ENCODE results near the gene PLB1.
A peak's percentile ranks its signal among the peaks of the same experiment; 100 is the strongest.
"Not testable (repeated sequence)": the region's sequence is repeated elsewhere in the genome, so short reads cannot be mapped to it uniquely, and the experiment has no call there.

Gene PLB1

DNA sequence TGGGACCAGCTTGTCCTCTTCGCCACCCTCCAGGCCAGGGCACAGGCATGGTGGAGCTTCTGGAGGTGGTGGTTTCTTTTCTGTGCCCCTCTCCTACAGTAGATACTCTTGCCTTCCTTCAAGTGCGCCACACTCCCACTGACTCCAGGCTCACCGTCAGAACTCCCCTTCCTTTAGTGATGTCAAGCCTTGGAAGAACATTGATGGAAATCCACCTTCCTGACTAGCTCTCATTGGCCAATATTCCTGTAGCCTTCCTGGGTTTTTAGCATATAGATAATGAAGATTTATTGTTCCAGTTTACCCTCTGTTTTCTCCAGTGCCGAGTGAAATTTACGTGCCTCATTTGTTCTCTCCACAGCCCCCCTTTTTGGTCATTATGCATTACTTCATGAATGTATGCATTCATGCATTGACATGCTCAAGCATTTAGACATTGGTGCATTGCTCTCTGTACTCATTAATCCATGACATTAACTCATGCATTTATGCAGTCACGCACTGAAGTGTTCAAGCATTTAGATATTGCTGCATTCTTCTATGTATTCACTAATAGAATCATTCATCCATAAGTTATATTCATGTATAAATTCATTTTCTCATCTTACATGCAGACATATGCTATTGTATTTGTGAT lies 37.3 kb downstream of the PLB1 start:
- no peak for ATAC-seq
- no peak for DNase-seq

DNA sequence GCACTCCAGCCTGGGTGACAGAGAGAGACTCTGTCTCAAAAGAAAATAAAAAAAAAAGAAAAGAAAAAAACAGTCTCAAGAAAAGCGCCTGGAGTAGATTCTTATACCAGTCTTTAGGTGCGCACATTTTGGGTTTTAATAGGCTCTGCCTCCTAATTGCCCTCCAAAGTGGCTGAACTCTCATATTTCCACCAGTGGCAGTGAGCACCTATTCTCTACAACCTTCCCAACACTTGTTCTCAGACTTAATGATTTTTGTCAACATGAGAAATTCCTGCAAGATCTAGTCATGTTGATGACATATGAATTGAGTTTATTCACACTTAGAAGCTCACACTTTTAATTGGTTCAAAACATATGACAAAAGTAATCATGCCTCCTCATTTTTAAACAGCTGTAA lies 39.0 kb downstream of the PLB1 start:
- DNase-seq (no peak), ATAC-seq (no peak)

DNA sequence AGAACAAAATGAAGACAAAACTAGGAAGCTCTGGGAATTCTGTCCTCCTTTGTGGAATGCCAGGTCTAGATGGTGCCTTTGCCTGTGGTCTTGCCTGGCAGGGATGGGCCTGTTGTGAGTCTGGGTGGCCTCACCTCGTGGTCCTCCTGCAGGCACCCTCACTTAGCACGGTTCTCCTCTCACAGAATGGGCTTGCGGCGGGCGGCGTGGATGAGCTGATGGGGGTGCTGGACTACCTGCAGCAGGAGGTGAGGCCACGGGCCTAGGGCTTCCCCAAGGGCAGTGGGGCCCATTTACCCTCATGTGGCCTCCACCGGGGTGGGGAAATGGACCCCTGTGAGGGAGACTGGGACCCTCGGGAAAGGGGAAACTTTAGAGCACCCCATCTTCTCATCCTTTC lies 42.3 kb downstream of the PLB1 start:
- DNase-seq (no peak), ATAC-seq (no peak)

DNA sequence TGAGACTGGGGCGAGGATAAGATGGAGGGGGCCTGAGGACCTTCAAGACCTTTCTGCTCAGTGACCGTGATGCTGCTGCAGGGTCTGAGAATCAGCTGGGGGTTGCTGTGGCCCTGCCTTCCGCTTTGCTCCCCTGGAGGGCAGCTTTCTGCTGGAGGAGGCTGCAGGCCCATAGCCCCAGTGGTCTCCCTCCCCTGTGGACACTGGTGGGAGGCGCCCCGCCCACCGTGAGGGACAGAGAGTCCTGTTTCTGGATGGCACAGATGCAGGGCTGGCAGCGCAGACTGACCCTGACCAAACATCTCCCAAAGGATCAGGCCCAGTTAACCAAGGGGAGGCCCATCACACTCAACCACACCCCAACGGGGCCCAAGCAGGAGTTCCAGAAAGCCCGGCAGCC lies 42.8 kb downstream of the PLB1 start:
- ATAC-seq (no peak), DNase-seq (no peak)

DNA sequence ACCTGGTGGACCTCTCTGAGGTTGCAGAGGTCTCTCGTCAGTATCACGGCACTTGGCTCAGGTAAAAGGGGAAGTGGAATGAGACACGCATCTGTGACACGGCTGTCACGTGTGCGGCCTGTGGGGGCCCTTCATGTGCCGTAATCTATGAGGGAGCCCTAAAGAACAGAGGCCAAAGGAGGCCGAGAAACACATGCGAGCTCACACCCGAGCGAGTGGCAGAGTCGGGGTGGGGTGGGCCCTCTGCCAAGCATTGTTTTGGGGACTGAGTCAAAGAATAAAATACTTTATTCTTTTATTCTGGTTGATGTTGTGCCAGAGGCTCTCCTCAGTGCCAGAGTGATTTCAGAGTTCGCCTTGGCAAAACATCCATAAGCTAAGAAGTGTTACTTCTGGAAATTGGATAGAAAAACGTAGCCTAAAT lies 43.3 kb downstream of the PLB1 start:
- DNase-seq (no peak), ATAC-seq (no peak)

DNA sequence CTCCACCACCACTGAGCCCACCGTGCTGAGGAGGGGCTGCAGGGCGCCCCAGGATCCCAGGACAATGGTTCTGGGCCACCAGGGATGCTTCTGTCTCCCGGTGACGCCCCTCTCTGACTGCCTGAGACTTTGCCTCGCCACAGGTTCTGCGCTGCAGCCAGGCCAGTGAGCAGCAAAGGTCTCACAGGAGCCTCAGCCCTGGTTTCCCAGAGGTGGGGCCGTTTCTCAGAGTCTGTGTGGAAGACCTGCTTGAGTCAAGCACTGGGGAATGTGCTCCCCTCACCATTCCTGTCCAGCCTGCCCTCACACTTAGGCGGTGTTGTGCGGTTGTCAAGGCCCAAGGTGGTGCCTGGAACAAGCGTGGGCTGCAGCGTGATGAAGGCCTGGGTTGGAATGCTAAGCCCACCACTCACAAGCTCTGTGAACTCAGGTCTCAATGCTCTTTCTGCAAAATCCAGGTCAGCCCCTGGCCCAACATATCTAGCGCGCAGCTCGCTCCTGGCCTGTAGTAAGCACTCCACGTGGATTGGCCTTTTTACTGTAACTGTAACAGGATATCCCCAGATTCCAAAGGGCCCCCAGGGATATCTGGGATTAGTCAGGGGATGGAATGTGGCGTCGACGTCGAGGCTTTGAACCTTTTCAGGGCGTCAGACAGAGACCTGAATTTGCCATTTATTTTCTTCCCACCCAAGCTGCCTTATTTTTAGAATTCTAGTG lies 47.6 kb downstream of the PLB1 start:
- DNase-seq (no peak), ATAC-seq (no peak)

DNA sequence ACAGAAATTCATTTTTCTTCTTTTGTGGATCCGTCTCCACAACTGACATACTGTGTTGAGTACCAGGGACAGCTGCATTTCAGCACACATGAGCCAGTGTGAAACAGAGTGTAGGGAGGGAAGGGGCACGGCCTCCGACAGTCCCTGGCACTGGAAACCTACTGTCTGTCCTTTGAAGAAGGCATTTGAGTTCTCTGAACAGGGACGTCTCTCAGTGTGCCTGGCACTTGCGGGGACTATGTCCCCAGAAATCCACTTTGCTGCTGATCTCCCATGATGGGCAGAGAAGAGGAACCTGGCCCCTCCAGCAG lies 48.1 kb downstream of the PLB1 start:
- no peak for DNase-seq
- no peak for ATAC-seq

DNA sequence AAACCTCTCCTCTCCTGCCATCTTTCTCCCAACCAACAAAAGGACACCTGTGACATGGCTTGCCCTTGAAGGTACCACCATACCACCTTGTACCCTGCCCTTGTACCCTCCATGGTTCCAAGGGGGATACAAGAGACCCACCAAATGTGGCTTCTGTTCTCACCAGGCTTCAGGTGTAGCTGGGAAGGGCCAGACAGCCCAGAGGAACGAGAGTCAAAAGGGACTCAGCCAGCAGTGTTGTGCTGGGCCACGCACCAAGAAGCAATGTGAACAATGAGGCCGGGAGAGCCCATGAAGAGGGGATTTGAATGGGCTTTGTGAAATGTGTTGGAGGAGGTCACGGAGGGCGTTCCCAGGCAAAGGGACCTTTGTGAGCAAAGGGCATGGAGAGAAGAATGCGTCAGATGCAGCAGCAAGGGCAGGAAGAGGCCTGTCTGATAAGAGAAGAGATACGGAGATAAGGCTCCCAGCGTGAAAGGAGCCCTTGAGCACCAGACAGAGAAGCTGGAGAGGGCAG lies 48.6 kb downstream of the PLB1 start:
- ATAC-seq (no peak), DNase-seq (no peak)

DNA sequence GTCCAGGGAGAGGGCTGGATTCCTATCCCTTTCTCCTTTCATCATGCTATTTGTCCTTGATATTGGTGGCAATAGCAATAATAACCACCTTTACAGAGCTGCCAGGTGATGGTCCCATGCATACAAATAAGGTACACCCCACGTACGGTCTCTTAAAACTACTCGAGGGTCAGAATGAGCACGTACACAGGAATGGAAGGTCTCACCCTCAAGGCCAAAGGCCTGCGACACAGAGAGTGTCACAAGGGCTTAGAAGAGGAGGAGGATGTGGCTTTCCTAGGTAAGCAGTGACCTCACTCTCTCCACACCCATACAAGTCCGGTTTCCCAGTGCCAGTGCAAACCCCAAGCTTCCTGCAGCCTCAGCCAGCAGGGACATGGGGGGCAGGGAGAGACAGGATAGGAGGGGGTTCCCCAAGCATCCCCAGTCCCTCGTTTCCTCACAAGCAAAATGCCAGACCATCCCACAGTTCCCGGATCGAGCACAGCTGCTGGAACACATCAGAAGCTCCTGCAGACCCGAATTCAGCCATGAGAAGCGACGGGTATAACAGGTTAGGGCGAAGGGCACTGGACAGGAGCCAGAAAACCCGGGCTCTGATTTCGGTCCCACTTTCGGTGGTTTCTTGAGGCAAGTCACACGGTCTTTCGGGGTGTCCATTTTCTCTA lies 49.2 kb downstream of the PLB1 start:
- DNase-seq: peak; percentile 36
- ATAC-seq: peak; percentile 82

DNA sequence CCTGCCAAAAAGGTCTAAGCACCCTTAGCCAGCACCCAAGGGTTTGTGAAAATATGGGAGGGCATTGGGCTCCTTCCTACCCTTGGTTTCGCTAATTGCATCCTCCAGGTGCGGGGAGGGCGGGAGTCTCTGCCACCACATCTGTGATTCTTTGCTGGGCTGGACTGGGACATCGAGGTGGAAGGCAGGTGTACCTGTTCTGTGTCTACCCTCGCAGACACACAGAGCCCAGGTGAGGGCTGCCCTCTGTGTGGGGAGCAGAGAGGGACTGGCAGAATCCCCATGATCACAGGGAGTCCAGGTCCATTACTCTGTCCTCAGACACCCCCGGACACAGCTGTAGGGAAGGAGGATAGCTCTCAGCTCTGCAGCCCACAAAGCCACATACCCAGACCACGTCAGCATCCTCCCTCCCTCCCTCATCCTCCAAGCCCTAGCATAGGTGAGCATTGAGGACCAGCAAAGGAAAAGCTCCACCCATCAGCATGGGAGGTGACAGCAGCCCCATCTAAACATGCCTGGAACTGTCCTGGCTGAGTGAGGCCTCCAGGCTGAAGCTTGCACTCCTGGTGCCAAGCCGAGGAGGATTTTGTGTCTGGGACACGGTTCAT lies 49.8 kb downstream of the PLB1 start:
- DNase-seq (peak; percentile 35), ATAC-seq (peak; percentile 41)

DNA sequence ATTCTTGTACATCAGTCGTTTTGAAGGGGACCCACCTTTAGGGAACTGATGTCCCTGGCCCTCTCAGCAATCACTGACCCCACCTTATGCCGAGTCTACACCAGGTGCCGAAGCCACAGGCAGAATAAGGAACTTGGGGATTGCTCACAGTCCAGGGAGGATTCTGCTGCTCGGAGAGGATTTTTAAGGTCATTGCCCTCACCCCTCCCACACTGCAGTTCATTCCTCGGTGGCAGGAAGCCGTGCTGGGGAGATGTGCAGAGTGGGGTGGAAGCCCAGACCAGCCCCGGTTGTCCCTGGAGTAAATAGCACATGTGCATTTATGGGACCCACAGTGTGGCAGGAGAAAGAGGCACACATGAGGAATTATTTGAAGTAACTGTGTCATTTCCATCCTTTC lies 50.4 kb downstream of the PLB1 start:
- DNase-seq (no peak), ATAC-seq (no peak)

DNA sequence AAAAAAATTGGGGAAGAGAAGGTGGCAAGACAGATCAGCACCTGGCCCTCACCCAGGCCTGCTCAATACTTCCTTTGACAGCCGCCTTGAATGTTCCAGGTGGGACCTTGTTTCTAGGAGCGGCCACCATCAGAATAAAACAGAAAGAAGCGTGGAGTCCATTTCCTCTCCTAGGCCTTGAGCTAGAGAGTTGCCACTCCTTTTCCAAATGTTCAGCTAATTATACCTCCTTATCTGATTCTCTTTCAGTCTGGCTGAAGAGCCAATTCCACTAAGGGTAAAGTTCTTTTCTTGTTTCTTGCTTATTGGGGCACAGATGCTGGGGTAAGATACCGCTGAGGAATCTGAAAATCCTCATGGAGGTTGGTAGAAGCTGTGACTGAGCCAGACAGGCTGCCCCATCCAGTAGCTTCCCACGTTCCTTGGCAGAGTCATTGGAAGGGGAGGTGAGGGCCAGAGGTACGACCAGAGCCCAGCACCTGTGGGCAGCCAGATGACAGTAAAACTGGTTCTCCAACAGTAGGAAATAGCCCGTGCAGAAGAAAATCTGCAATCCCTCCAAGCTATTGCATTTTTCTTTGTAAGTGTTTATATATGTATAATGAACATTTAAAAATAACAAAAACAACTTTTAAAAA lies 51.5 kb downstream of the PLB1 start:
- no peak for ATAC-seq

DNA sequence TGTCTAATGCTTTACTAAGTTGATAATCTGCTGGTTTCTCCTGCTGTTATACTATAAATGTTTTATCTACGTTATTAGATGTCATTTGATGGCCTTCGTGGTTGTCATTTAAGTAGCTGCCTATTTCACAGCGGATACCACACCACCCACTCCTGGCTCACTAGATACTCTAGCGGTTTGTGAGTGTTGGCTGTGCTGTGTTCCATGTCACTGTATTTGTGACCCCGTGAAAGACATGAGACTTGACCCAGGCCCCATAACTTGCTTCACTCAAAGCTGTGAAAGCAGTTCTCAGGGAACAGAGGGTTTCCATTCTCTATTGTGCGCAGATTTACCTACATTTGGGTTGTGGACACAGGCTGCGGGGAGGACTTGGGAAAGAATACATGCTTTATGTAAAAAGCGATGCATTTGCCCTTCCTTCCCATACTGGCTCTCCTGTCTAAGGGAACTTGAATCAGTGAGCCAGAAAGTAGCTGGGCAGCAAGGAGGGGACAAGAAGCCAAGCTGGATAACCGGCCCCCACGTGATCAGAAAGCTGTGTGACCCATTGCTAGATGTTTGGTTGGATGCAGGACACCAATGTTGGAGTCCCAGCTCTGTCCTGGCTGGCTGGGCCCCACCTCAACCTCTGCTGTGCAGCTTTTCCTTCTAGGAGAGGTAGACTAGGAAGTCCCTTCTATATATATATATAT lies 52.2 kb downstream of the PLB1 start:
- DNase-seq (peak; percentile 16), ATAC-seq (peak; percentile 35)

More for the DNA sequence above, 51.5 kb downstream of the PLB1 start:
- no peak for DNase-seq

DNA sequence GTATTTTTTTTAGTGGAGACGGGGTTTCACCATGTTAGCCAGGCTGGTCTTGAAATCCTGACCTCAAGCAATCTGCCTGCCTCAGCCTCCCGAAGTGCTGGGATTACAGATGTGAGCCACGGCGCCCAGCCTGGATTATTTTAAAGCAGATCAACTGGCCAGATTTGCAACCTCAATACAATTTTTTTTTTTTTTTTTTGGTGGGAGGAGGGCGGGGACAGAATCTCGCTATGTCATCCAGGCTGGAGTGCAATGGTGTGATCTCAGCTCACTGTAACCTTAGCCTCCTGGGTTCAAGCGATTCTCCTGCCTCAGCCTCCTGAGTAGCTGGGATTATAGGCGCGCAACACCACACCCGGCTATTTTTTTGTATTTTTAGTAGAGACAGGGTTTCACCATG lies 54.5 kb downstream of the PLB1 start:
- ATAC-seq, DNase-seq: not testable (repeated sequence)

DNA sequence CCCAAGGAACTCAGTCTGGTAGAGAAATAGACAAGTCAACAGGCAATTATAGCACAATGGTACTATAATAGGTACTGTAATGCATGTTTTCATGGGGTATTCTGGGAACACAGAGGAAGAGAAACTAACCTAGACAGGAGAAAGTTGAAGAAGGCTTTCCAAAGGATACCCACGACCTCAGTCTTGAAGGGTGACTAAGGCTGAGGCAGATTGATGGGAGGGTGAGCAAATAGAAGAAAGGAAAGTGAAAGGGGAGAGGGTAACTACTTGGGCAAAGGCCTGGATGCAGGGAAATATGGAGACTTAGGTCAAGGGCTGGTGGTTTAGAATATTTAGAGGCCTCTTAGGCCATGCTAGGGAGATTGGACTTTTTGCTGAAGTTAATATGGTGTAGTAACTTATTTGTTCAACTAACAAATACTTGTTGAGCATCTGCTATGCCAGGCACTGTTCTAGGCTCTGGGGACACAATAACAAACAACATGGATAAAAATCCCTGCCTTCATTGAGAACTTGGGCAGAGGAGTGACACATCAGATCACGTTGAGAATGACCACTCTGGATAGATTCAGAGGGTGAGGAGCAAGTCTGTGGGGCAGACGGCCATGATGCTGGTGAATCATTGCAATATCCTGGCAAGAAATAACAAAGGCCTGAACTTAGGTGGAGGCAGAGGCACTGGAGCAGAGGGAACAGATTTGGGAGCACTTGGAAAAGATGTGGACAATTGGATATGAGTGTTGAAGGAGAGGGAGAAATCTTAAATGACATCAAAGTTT lies 56.4 kb downstream of the PLB1 start:
- DNase-seq (no peak), ATAC-seq (peak; percentile 35)

DNA sequence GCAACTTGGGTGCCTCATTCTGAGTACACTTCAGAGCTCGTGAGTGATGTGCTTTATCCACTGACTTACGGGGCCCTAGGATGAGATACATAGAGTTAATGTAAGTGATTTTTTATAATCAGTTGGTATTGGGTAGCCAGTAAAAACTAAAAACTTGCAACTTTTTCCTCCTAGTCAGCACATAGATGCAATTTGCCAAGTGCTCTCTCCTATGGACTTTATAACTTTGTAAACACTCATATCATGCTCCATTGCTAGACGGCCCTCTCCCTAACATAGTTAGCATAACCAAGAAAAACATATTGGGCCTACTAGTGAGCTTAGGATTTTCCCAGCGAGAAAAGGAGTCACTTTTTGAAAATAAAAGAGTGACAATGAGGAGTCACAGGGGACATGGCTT lies 60.4 kb downstream of the PLB1 start:
- DNase-seq: no peak
- no peak for ATAC-seq

DNA sequence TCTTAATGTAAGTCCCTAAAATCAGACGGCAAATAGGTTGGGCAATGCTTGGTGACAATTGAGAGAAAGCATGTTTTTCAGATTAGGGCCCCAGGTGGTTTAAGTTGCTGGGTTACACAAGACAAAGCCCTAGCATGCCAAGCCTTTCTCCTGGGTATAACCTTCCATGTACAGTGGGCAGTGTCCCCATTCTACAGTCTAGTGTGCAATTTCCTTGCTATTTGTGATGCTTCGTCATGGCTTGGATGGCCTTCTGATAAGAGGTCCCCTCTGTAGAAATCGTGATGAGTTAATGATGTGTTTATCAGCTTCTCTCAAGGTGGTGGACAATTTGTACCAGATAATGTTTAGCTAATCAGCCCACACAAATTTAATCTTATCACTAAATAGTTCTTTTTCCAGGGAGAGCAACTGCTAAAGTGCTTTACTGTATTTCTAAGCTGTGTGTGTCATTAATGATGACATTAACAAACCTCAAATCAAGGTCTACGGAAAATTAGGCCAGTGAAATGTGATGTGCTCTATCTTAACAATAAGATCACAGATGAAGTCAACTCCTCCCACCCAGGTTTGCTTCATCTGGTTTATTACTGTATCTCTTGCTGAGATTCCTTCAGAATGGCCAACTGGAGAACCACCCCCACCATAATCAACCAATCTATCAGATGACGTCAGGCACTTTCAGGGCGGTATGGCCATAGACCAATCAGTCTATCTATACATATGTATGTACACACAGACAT lies 61.7 kb downstream of the PLB1 start:
- DNase-seq (no peak), ATAC-seq (no peak)

DNA sequence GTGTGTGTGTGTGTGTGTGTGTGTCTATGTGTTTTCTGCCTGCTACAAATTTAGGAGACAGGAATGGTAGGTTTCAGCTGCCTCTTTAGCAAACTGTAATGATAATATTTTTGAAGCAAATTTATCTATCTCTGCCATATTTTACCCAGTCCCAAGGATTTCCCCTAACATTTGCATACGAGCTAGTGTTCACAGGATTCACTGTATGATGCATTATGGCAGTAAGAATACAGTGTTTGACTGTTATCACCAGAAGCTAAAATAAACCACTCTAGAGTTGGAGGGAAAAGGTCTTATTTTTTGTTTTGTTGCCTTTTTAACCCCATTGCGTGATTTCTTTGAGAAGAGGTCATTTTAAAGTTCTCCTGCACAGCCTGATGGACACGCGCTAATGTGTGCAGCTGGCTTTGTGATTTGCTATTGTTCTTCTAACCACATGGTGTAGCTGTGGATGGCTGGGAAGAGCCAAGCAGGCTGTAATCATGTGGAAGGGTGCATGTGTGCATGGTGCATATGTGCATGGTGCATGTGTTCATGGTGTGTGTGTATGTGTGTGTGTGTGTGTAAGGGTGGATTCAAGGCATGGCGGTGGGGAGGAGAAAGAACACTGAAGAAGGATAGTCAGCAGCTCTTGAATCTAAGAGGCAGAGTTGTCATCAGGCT lies 62.4 kb downstream of the PLB1 start:
- DNase-seq: no peak
- no peak for ATAC-seq

DNA sequence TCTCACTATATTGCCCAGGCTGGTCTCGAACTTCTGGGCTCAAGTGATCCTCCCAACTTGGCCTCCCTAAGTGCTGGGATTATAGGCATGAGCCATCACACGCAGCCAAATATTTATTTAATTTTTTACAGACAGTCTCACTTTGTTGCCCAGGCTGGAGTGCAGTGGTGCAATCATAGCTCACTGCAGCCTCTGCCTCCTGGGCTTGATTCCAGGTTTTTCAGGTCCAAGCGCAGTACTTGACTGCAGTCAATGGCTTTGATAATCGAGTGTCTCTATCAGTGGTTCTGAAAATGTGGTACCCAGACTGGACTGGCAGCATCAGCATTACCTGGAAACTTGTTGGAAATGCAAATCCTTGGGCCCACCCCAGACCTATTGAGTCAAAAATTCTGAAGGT lies 63.1 kb downstream of the PLB1 start:
- DNase-seq (no peak), ATAC-seq (no peak)

DNA sequence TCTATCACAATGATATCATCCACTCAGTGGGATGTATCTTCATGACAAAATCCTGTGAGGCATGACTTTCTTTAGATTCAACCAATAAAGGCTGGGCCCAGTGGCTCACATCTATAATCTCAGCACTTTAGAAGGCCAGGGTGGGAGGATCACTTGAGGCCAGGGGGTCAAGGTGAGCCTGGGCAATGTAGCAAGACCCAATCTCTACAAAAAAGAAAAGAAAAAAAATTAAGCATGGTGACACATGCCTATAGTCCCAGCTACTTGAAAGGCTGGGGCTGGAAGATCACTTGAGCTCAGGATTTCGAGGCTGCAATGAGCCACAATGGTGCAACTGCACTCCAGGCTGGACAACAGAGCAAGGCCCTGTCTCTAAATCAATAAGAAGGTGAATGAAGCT lies 68.0 kb downstream of the PLB1 start:
- no peak for ATAC-seq
- no peak for DNase-seq

Measured in stimulated activated naive CD8-positive, alpha-beta T cell treated with anti-CD3 and anti-CD28 coated beads, Interleukin-15, Interleukin-2, amounts not matched to agents 100 U/mL and 50 U/mL, for 24 hours (primary cell).